ENCODE results near the gene SAYSD1. TPM values are rescaled to one million over a fixed set of nuclear protein-coding genes. Genes with fewer than 3 reads are reported as not detected.

The SAYSD1 gene
- total RNA-seq, 4 donors from 2014 or later: 12.3 to 29.1 (median 18.8) TPM

GRCh38 chr6:39153766-39154397 lies 38.9 kb upstream of the SAYSD1 start:
- Histone ChIP-seq H3K4me3 (no peak overlapping the region), H3K27me3 (peaks cover 0 to 5% of the 10 kb centered on the region in 2 donors), H3K27ac (no peak overlapping the region), H3K9me3 (no peaks in the 10 kb centered on the region), H3K4me1 (no peaks in the 10 kb centered on the region), H3K36me3 (no peaks in the 10 kb centered on the region)
- WGBS, 2 donors: 74 to 80% methylated on average over 6 of the region's 6 CpGs
- TF ChIP-seq EP300 (IDR thresholded peaks at IDR 0.05) (no peak), CTCF (IDR thresholded peaks at IDR 0.05) (no peak), POLR2A (IDR thresholded peaks at IDR 0.05) (no peak)
- DNase-seq (ENCODE audit: low spot score in 2 of 2): no peak

GRCh38 chr6:39152262-39152661 lies 37.3 kb upstream of the SAYSD1 start:
- TF ChIP-seq EP300 (IDR thresholded peaks at IDR 0.05) (no peak), POLR2A (IDR thresholded peaks at IDR 0.05) (no peak), CTCF (IDR thresholded peaks at IDR 0.05) (no peak)
- H3K9me3 ChIP-seq: no peaks in the 10 kb centered on the region
- no peak overlapping the region for H3K27ac ChIP-seq
- 44 to 45% methylated on average over 5 of the region's 5 CpGs for WGBS, 2 donors
- no peak overlapping the region for H3K4me3 ChIP-seq
- no peaks in the 10 kb centered on the region for H3K4me1 ChIP-seq
- peaks cover 0 to 5% of the 10 kb centered on the region in 2 donors for H3K27me3 ChIP-seq
- no peaks in the 10 kb centered on the region for H3K36me3 ChIP-seq
- no peak for DNase-seq (ENCODE audit: low spot score in 2 of 2)

DNA sequence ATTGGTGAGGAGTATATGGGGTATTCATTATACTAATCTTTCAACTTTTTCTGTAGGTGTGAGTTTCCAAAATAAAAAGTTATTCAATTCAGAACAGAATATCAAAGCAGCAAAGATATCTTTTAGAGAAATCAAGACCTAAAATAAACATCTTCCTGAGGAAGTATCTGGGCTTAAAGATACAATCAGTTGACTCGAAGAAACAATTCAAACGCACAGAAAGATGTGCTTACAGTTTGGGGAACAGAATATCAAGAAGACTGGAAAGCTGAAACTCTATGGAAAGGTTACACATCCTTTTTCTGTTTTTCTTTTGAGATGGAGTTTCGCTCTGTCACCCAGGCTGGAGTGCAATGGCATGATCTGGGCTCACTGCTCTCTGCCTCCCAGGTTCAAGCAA lies 36.2 kb upstream of the SAYSD1 start:
- H3K27me3 ChIP-seq: peaks cover 0 to 5% of the 10 kb centered on the region in 2 donors
- no peaks in the 10 kb centered on the region for H3K9me3 ChIP-seq
- DNase-seq (ENCODE audit: low spot score in 2 of 2): no peak
- no peaks in the 10 kb centered on the region for H3K4me1 ChIP-seq
- no peak overlapping the region for H3K27ac ChIP-seq
- no peak overlapping the region for H3K4me3 ChIP-seq
- 69 to 71% methylated on average over 3 of the region's 3 CpGs for WGBS, 2 donors
- H3K36me3 ChIP-seq: no peaks in the 10 kb centered on the region
- no peak for TF ChIP-seq CTCF (IDR thresholded peaks at IDR 0.05)
- TF ChIP-seq EP300 (IDR thresholded peaks at IDR 0.05): no peak
- no peak for TF ChIP-seq POLR2A (IDR thresholded peaks at IDR 0.05)

- TF ChIP-seq EP300 (IDR thresholded peaks at IDR 0.05) (no peak), POLR2A (IDR thresholded peaks at IDR 0.05) (no peak), CTCF (IDR thresholded peaks at IDR 0.05) (no peak)
- 63 to 92% methylated on average over 1 of the region's 1 CpG for WGBS, 2 donors
- H3K27ac ChIP-seq: no peak overlapping the region
Measured at GRCh38 chr6:39144481-39145173, 29.6 kb upstream of the SAYSD1 start.

DNA sequence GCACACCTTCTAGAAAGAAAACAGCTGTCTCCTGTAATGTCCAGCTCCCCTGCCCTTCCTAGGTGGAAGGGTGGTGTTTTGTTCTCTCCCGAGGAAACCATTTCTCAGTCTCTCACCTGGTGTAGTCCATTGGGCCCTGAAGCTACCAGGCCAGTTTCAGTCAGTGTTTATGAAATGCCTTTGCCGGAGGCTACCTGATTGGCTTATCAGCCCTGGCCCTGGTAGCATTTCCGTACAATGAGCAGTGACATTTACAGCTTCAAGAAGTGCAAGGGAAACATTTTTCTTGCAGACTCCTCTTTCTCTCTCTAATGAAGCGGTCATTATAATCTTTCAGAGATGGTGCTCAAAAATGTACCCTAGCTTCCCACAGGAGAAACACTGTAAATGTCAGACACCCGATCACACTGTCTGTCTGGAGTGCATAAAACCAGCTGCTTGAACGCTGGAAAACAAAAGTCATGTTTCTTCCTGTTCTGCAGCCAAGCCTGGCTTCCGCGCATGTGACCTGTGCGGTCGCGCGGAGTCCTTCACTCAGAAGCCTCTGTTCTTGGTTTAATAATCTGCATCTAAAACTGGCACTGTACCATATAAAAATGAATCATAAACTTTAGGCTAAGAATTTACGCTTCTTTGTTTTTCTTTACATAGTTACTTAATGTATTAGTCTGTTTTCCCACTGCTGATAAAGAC lies 28.4 kb upstream of the SAYSD1 start:
- H3K4me1 ChIP-seq: no peaks in the 10 kb centered on the region
- no peaks in the 10 kb centered on the region for H3K36me3 ChIP-seq
- H3K27ac ChIP-seq: no peak overlapping the region
- peaks cover 0 to 11% (median 0%) of the 10 kb centered on the region in 4 donors for H3K9me3 ChIP-seq
- no peak overlapping the region for H3K4me3 ChIP-seq
- no peaks in the 10 kb centered on the region for H3K27me3 ChIP-seq
- DNase-seq (ENCODE audit: low spot score in 2 of 2): no peak
- 54 to 55% methylated on average over 13 of the region's 13 CpGs for WGBS, 2 donors
- TF ChIP-seq CTCF (IDR thresholded peaks at IDR 0.05) (no peak), EP300 (IDR thresholded peaks at IDR 0.05) (no peak), POLR2A (IDR thresholded peaks at IDR 0.05) (no peak)

More at GRCh38 chr6:39144481-39145173, 29.6 kb upstream of the SAYSD1 start:
- Histone ChIP-seq H3K36me3 (no peaks in the 10 kb centered on the region), H3K4me1 (no peaks in the 10 kb centered on the region), H3K4me3 (no peak overlapping the region), H3K27me3 (no peaks in the 10 kb centered on the region), H3K9me3 (peaks cover 0 to under 1% (median 0%) of the 10 kb centered on the region in 4 donors)
- DNase-seq (ENCODE audit: low spot score in 2 of 2): no peak
